Astrocyte (in vitro differentiated cells and primary cell): ENCODE results near the gene DEDD2.

Source experiments
- EZH2 ChIP-seq: IDR thresholded peaks from 2 replicates; pipeline ENCODE4 v1.6.1; 2012; ENCODE audit warnings: mild to moderate bottlenecking, low read length, inconsistent platforms; ENCODE audit not compliant: insufficient read depth
- TF ChIP-seq, protein P1 (sequence below): IDR thresholded peaks from 2 replicates; pipeline ENCODE4 v1.5.1; 2011; ENCODE audit warnings: low read depth, mild to moderate bottlenecking, inconsistent platforms, low read length, moderate library complexity; ENCODE audit not compliant: insufficient read depth

DNA sequence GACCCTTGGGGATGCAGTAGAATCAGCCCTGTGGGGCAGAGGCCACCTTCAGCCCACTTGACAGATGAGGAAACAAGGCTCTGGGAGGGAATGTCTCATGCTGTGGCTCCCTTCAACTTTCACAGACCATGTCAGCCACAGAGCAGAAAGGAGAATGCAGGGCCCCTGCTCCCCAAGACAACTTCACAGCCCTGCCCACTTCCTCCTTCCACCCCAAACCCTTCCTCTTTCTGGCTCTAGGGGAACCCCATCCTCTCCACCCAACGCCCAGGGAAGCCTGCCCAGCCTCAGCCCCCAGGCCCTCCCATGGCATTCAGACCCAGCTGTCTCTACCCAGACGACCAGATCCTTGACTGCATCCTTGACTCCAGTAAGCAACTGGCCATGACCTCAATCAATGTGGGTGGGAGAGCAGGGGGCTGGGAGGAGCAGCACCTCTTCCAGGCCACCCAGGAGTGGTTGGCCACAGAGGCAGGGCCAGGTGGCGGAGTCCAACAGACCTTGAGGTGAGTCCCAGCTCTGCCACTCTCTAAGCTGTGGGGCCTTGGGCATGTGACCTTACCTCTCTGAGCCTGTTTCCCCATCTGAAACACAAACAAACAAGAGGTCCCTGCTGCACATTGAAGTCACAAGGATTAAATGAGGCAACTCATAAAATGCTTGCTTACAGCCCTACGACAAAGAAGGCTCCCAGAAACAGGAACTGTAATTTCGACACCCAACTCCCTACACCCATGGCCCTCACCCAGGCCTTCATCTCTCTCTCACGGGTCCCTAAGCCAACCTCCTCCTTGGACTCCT is 15.8 kb downstream of the DEDD2 start:
- TF ChIP-seq, protein P1, sequence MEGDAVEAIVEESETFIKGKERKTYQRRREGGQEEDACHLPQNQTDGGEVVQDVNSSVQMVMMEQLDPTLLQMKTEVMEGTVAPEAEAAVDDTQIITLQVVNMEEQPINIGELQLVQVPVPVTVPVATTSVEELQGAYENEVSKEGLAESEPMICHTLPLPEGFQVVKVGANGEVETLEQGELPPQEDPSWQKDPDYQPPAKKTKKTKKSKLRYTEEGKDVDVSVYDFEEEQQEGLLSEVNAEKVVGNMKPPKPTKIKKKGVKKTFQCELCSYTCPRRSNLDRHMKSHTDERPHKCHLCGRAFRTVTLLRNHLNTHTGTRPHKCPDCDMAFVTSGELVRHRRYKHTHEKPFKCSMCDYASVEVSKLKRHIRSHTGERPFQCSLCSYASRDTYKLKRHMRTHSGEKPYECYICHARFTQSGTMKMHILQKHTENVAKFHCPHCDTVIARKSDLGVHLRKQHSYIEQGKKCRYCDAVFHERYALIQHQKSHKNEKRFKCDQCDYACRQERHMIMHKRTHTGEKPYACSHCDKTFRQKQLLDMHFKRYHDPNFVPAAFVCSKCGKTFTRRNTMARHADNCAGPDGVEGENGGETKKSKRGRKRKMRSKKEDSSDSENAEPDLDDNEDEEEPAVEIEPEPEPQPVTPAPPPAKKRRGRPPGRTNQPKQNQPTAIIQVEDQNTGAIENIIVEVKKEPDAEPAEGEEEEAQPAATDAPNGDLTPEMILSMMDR = no peak
- no peak for TF ChIP-seq EZH2
